HG02970 (cell line): ENCODE data around the gene ABCC3.

Experiments
- ATAC-seq: cut with Tn5 transposase; IDR thresholded peaks from one replicate; pipeline ENCODE4 v1.9.1; 2021; ENCODE audit warnings: mild to moderate bottlenecking, moderate library complexity, moderate number of reproducible peaks; ENCODE audit not compliant: unreplicated experiment, low FRiP score

The ABCC3 gene

GRCh38 chr17:50728112-50728429 is 93.4 kb downstream of the ABCC3 start:
- ATAC-seq = no peak

DNA sequence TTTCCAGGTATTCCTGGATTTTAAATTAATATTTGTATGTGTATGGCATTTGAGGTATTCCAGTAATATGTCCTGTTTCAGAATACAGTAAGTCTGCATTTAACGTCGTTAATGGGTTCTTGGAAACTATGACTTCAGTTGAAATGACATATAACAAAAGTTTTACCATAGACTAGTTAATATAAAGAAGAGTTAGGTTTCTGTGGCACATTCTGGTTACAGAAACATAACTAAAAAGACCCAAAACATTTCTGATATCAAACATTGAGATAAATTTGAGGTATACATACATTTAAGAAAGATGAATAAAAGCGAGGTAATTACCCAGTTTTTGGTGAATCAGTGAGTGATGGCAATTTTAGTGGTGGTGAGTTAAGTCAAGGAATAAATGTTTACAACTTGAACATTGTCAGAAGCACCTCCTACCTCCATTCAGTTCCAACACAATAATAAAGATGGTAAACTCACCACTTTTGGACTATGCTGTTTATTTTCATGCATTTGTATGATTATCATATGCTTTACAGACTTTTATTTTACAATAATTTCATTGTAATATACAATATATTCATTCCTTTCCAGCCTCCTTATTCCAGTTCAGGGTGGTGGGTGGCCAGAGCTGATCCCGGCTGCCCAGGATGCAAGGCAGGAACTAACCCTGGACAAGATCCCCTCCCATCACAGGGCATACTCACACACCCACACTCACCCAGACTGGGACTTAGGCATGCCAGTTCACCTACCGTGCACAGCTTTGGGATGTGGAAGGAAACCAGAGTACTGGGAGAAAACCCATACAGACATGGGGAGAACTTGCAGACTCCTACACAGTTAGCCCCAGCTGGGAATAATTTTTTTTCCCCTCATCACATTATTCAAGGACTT is 94.4 kb downstream of the ABCC3 start:
- no peak for ATAC-seq

- ATAC-seq = no peak
These were observed 97.1 kb downstream of the ABCC3 start for GRCh38 chr17:50731575-50732460.

GRCh38 chr17:50735287-50735686 is 100.6 kb downstream of the ABCC3 start:
- ATAC-seq = no peak

GRCh38 chr17:50737118-50737698 is 102.5 kb downstream of the ABCC3 start:
- ATAC-seq = no peak

GRCh38 chr17:50739098-50739497 is 104.4 kb downstream of the ABCC3 start:
- no peak for ATAC-seq
